Fibroblast of lung (primary cell): ENCODE results near the gene MS4A10. TPM values are rescaled to one million over a fixed set of nuclear protein-coding genes. Genes with fewer than 3 reads are reported as not detected.

Experiments used
- DNase-seq, 2 donors: peaks; one replicate each; pipeline versions ENCODE4 v3.0.0 to v3.0.0-alpha.2; 2010; ENCODE audit warnings: low read depth in 2 of 2
- H2AFZ ChIP-seq: 2 replicates; pipeline ENCODE4 v1.5.1; 2012; ENCODE audit warnings: low read length, control low read depth, inconsistent platforms
- H3K27ac ChIP-seq: 2 replicates; pipeline ENCODE4 v1.5.1; 2011; ENCODE audit warnings: low read length, control low read depth; ENCODE audit not compliant: insufficient read depth
- H3K27me3 ChIP-seq: 2 replicates; pipeline ENCODE4 v1.5.1; 2011; ENCODE audit warnings: mild to moderate bottlenecking, low read length; ENCODE audit not compliant: control insufficient read depth, insufficient read depth
- H3K36me3 ChIP-seq: 2 replicates; pipeline ENCODE4 v1.5.1; 2011; ENCODE audit warnings: low read length; ENCODE audit not compliant: control insufficient read depth, insufficient read depth
- H3K4me1 ChIP-seq: 2 replicates; pipeline ENCODE4 v1.5.1; 2011; ENCODE audit warnings: low read length; ENCODE audit not compliant: control insufficient read depth, insufficient read depth; ENCODE audit errors: extremely low read depth
- H3K4me2 ChIP-seq: 2 replicates; pipeline ENCODE4 v1.5.1; 2011; ENCODE audit warnings: low read length, control low read depth; ENCODE audit not compliant: insufficient read depth; ENCODE audit errors: extremely low read depth
- H3K4me3 ChIP-seq, 4 experiments: fragments of 200-600 bp in 1 of 4; sonication (generic) in 1 of 4; replicated peaks in 1 of 4; 2 replicates each; pipeline ENCODE4 v1.5.1; 2011 to 2016; ENCODE audit warnings: low read length in 4 of 4, low read depth in 3 of 4, mild to moderate bottlenecking in 3 of 4, control low read depth in 2 of 4, inconsistent platforms in 1 of 4, mixed read lengths in 1 of 4; ENCODE audit not compliant: insufficient read depth in 1 of 4; ENCODE audit errors: control extremely low read depth in 1 of 4
- H3K79me2 ChIP-seq: 2 replicates; pipeline ENCODE4 v1.5.1; 2012; ENCODE audit warnings: mild to moderate bottlenecking, low read length, inconsistent platforms; ENCODE audit not compliant: control insufficient read depth, insufficient read depth
- H3K9ac ChIP-seq: 2 replicates; pipeline ENCODE4 v1.5.1; 2011; ENCODE audit warnings: mild to moderate bottlenecking, low read length, control low read depth; ENCODE audit not compliant: insufficient read depth
- H3K9me3 ChIP-seq: 2 replicates; pipeline ENCODE4 v1.5.1; 2012; ENCODE audit warnings: low read depth, low read length; ENCODE audit not compliant: control insufficient read depth, insufficient read depth
- H4K20me1 ChIP-seq: 2 replicates; pipeline ENCODE4 v1.5.1; 2011; ENCODE audit warnings: low read length; ENCODE audit not compliant: control insufficient read depth, insufficient read depth; ENCODE audit errors: extremely low read depth
- CTCF ChIP-seq, 2 donors: IDR thresholded peaks in 1 of 2; conservative IDR thresholded peaks in 1 of 2; 1 replicate in 1 of 2; 2 replicates in 1 of 2; pipeline ENCODE4 v1.5.1; 2011 to 2012; ENCODE audit warnings: low read length in 2 of 2, control low read depth in 1 of 2, inconsistent platforms in 1 of 2, low read depth in 1 of 2, mild to moderate bottlenecking in 1 of 2
- EZH2 ChIP-seq: IDR thresholded peaks from 2 replicates; pipeline ENCODE4 v1.5.1; 2012; ENCODE audit warnings: low read length, control low read depth, mild to moderate bottlenecking; ENCODE audit errors: missing control alignments
- polyA plus RNA-seq, 2 donors: library from polyadenylated mRNA; depleted of rRNA in 1 of 2; stranded (reverse) in 1 of 2; unstranded in 1 of 2; fragments of >200 nt; gene quantifications; 2 replicates each; pipeline ENCODE4 v1.2.1, GENCODE V29; 2011 to 2012; ENCODE audit warnings: missing spikeins in 1 of 2
- total RNA-seq: library from RNA; depleted of rRNA; stranded (reverse); fragments of >200 nt; gene quantifications from 2 replicates; pipeline ENCODE4 v1.2.1, GENCODE V29; 2014

Gene MS4A10
- total and polyA plus RNA-seq, 2 donors (not counting 1 experiment from before 2014, with no cell fraction given): not detected

- H3K4me2 ChIP-seq: no peak overlapping the region
- no peak for DNase-seq
- no peaks in the 10 kb centered on the region for H4K20me1 ChIP-seq
- peaks cover 9% of the 10 kb centered on the region for H3K27me3 ChIP-seq
- H3K4me1 ChIP-seq: peaks cover 4% of the 10 kb centered on the region
- no peak overlapping the region for H3K4me3 ChIP-seq
- TF ChIP-seq CTCF (conservative IDR thresholded peaks at IDR 0.05 in 1 of 2, IDR thresholded peaks at IDR 0.05 in 1 of 2; ENCODE audit: low read depth in 1 of 2, low read length in 2 of 2) (no peak), EZH2 (no peak)
- no peak overlapping the region for H3K9ac ChIP-seq
- no peak overlapping the region for H2AFZ ChIP-seq
- no peaks in the 10 kb centered on the region for H3K9me3 ChIP-seq
- H3K79me2 ChIP-seq: no peaks in the 10 kb centered on the region
- H3K27ac ChIP-seq: no peak overlapping the region
- H3K36me3 ChIP-seq: no peaks in the 10 kb centered on the region
These were observed 3.2 kb upstream of the MS4A10 start for GRCh38 chr11:60781981-60782316.

DNA sequence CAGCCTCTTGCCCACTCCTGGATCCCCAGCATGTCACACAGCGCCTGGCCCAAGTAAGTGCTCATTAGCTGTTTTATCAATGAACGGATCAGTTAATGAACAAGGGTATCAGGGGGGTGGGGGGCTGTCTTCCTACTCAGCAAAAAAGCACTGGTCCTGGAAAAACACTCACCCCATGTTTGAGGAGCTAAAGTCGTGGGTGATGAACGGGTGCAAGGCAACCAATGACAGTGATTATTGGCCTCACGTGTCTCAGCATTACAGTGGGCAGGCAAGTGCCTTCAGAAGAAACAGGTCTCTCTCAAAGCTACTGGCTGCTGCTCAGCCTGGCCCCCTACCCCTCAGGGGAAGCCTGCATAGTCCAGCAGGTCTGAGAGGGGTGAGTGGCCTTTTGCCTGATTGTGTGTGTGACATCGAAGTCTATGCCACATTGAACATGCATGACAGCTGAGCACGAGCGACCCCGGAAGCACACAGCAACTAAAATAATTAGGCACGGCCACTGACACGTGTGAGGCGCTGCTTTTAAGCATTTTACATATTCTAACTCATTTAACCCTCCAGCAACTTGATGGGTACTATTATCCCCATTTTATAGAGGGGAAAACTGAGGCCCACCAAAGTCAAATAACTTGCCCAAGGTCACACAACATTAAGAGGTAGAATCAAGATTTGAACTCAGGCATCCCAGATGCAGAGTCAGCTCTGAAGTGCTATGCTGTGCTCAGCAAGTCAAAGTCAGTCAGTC, 2.6 kb upstream of the MS4A10 start:
- H3K9ac ChIP-seq: no peak overlapping the region
- H3K4me3 ChIP-seq: no peak overlapping the region
- no peak for DNase-seq
- H2AFZ ChIP-seq: no peak overlapping the region
- H3K27me3 ChIP-seq: peaks cover 9% of the 10 kb centered on the region
- H4K20me1 ChIP-seq: no peaks in the 10 kb centered on the region
- no peak for TF ChIP-seq EZH2
- no peak for TF ChIP-seq CTCF (conservative IDR thresholded peaks at IDR 0.05 in 1 of 2, IDR thresholded peaks at IDR 0.05 in 1 of 2; ENCODE audit: low read depth in 1 of 2, low read length in 2 of 2)
- no peak overlapping the region for H3K27ac ChIP-seq
- peaks cover 5% of the 10 kb centered on the region for H3K4me1 ChIP-seq
- no peak overlapping the region for H3K4me2 ChIP-seq
- H3K36me3 ChIP-seq: no peaks in the 10 kb centered on the region
- H3K9me3 ChIP-seq: no peaks in the 10 kb centered on the region
- H3K79me2 ChIP-seq: no peaks in the 10 kb centered on the region

DNA sequence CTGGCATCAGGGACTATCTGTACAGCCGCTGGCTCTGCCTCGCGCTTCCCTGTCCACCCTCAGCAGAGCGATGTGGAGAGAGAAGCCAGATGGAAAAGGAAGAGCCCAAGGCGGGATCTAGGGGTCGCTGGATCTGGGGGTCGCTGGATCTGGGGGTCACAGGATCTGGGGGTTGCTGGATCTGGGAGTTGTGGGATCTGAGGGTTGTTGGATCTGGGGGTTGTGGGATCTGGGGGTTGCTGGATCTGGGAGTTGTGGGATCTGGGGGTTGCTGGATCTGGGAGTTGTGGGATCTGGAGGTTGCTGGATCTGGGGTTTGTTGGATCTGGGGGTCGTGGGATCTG, 2.0 kb upstream of the MS4A10 start:
- H3K27ac ChIP-seq: no peak overlapping the region
- peaks cover 9% of the 10 kb centered on the region for H3K27me3 ChIP-seq
- H3K9me3 ChIP-seq: no peaks in the 10 kb centered on the region
- H4K20me1 ChIP-seq: no peaks in the 10 kb centered on the region
- TF ChIP-seq CTCF (conservative IDR thresholded peaks at IDR 0.05 in 1 of 2, IDR thresholded peaks at IDR 0.05 in 1 of 2; ENCODE audit: low read depth in 1 of 2, low read length in 2 of 2): no peak
- no peak for TF ChIP-seq EZH2
- no peak overlapping the region for H3K4me3 ChIP-seq
- no peaks in the 10 kb centered on the region for H3K79me2 ChIP-seq
- no peak overlapping the region for H3K9ac ChIP-seq
- H2AFZ ChIP-seq: no peak overlapping the region
- no peaks in the 10 kb centered on the region for H3K36me3 ChIP-seq
- no peak for DNase-seq
- peaks cover 3% of the 10 kb centered on the region for H3K4me1 ChIP-seq
- no peak overlapping the region for H3K4me2 ChIP-seq
